HepG2 (cell line): Measurements from ENCODE around the gene ANXA9. TPM values are rescaled to one million over a fixed set of nuclear protein-coding genes. Genes with fewer than 3 reads are reported as not detected.

Source experiments
- BCL3 ChIP-seq: sonication (generic); formaldehyde crosslinking; IDR thresholded peaks from 2 replicates; pipeline ENCODE4 v1.5.1; 2020; ENCODE audit warnings: mild to moderate bottlenecking, missing genetic modification reagents, moderate library complexity
- EP300 ChIP-seq, 3 experiments: sonication (generic) in 1 of 3; formaldehyde crosslinking in 1 of 3; IDR thresholded peaks; 2 replicates each; pipeline versions ENCODE4 v1.5.1 to v1.6.1; 2011 to 2020; ENCODE audit warnings: low read depth in 2 of 3, low read length in 2 of 3, borderline replicate concordance in 1 of 3, improper control_type of control experiment in 1 of 3, mild to moderate bottlenecking in 1 of 3, missing genetic modification reagents in 1 of 3, moderate library complexity in 1 of 3
- FOXC1 ChIP-seq: sonication (generic); formaldehyde crosslinking; IDR thresholded peaks from 2 replicates; pipeline ENCODE4 v1.8.0; 2022; ENCODE audit warnings: mild to moderate bottlenecking, missing genetic modification reagents, borderline replicate concordance
- GATAD2A ChIP-seq: IDR thresholded peaks from 2 replicates; pipeline ENCODE4 v1.6.1; 2016
- NFKBIZ ChIP-seq: IDR thresholded peaks from 2 replicates; pipeline ENCODE4 v1.6.1; 2018; ENCODE audit warnings: missing genetic modification reagents, missing compliant biosample characterization
- SNAPC4 ChIP-seq: sonication (generic); formaldehyde crosslinking; IDR thresholded peaks from 2 replicates; pipeline ENCODE4 v1.4.0; 2020; ENCODE audit warnings: mild to moderate bottlenecking, missing genetic modification reagents
- ZFP36L2 ChIP-seq: sonication (generic); formaldehyde crosslinking; IDR thresholded peaks from 2 replicates; pipeline ENCODE4 v1.4.0; 2020; ENCODE audit warnings: missing genetic modification reagents
- ZNF224 ChIP-seq: sonication (generic); formaldehyde crosslinking; IDR thresholded peaks from 2 replicates; pipeline ENCODE4 v1.5.0; 2020; ENCODE audit warnings: mild to moderate bottlenecking, missing genetic modification reagents
- ZNF33B ChIP-seq: sonication (generic); formaldehyde crosslinking; IDR thresholded peaks from 2 replicates; pipeline ENCODE4 v1.5.1; 2020; ENCODE audit warnings: mild to moderate bottlenecking, missing genetic modification reagents
- ZNF44 ChIP-seq: sonication (generic); formaldehyde crosslinking; IDR thresholded peaks from 2 replicates; pipeline ENCODE4 v1.5.1; 2020; ENCODE audit warnings: mild to moderate bottlenecking, missing genetic modification reagents
- ZSCAN21 ChIP-seq: sonication (generic); formaldehyde crosslinking; IDR thresholded peaks from 2 replicates; pipeline ENCODE4 v1.8.0; 2022; ENCODE audit warnings: mild to moderate bottlenecking, missing genetic modification reagents, moderate library complexity, borderline replicate concordance
- polyA plus RNA-seq, 8 experiments: library from polyadenylated mRNA; depleted of rRNA in 3 of 8; stranded (reverse) in 7 of 8; unstranded in 1 of 8; fragments of >200 nt; fragmentation: Illumina TruSeq in 4 of 8; extraction: Trizol in 4 of 8; gene quantifications; 2 replicates each; pipeline versions ENCODE4 v1.2.1 to v1.2.3, GENCODE V29; 2011 to 2016; ENCODE audit warnings: low read depth in 4 of 8, missing spikeins in 1 of 8, mixed read lengths in 1 of 8; ENCODE audit not compliant: insufficient read depth in 1 of 8
- total RNA-seq, 5 experiments: library from RNA; depleted of rRNA; stranded (reverse); fragments of >200 nt; fragmentation: Illumina TruSeq; extraction: Trizol; gene quantifications; 2 replicates each; pipeline ENCODE4 v1.2.3, GENCODE V29; 2016; ENCODE audit warnings: low read depth in 1 of 5
- TF ChIP-seq, protein P1 (sequence below): sonication (generic); formaldehyde crosslinking; IDR thresholded peaks from 2 replicates; pipeline ENCODE4 v1.4.0; 2020; ENCODE audit warnings: missing genetic modification reagents
- TF ChIP-seq, protein P2 (sequence below): sonication (generic); formaldehyde crosslinking; IDR thresholded peaks from 2 replicates; pipeline ENCODE4 v1.4.0; 2020; ENCODE audit warnings: missing genetic modification reagents
- TF ChIP-seq, protein P3 (sequence below): sonication (generic); formaldehyde crosslinking; IDR thresholded peaks from 2 replicates; pipeline ENCODE4 v1.5.1; 2020; ENCODE audit warnings: mild to moderate bottlenecking, moderate library complexity, missing genetic modification reagents

ANXA9 gene
- total and polyA plus RNA-seq, 2 of the 13 experiments (the other 11 are each of a cell fraction or from before 2014, with no cell fraction given), result 13.3 to 23.9 TPM

- TF ChIP-seq, protein P1, sequence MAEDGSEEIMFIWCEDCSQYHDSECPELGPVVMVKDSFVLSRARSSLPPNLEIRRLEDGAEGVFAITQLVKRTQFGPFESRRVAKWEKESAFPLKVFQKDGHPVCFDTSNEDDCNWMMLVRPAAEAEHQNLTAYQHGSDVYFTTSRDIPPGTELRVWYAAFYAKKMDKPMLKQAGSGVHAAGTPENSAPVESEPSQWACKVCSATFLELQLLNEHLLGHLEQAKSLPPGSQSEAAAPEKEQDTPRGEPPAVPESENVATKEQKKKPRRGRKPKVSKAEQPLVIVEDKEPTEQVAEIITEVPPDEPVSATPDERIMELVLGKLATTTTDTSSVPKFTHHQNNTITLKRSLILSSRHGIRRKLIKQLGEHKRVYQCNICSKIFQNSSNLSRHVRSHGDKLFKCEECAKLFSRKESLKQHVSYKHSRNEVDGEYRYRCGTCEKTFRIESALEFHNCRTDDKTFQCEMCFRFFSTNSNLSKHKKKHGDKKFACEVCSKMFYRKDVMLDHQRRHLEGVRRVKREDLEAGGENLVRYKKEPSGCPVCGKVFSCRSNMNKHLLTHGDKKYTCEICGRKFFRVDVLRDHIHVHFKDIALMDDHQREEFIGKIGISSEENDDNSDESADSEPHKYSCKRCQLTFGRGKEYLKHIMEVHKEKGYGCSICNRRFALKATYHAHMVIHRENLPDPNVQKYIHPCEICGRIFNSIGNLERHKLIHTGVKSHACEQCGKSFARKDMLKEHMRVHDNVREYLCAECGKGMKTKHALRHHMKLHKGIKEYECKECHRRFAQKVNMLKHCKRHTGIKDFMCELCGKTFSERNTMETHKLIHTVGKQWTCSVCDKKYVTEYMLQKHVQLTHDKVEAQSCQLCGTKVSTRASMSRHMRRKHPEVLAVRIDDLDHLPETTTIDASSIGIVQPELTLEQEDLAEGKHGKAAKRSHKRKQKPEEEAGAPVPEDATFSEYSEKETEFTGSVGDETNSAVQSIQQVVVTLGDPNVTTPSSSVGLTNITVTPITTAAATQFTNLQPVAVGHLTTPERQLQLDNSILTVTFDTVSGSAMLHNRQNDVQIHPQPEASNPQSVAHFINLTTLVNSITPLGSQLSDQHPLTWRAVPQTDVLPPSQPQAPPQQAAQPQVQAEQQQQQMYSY, result no peak
- TF ChIP-seq BCL3 (CRISPR knock-in tag), result 0 out of 2 replicates have a peak, but pooled peaks have one; percentile 28
- TF ChIP-seq NFKBIZ (CRISPR knock-in tag), result 0 out of 2 replicates have a peak, but pooled peaks have one; percentile 20
- TF ChIP-seq EP300 (IDR thresholded peaks at IDR 0.05; ENCODE audit: low read depth in 2 of 2, low read length in 2 of 2), result peak in 1 of 2 experiments; percentile 42; a peak in 1 of 4 replicates
- peak; percentile 22; the same call in 1 of the 2 replicates for TF ChIP-seq EP300 (CRISPR knock-in tag; IDR thresholded peaks at IDR 0.05; ENCODE audit: borderline replicate concordance)
- TF ChIP-seq, protein P2, sequence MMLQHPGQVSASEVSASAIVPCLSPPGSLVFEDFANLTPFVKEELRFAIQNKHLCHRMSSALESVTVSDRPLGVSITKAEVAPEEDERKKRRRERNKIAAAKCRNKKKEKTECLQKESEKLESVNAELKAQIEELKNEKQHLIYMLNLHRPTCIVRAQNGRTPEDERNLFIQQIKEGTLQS, result no peak
- TF ChIP-seq, protein P3, sequence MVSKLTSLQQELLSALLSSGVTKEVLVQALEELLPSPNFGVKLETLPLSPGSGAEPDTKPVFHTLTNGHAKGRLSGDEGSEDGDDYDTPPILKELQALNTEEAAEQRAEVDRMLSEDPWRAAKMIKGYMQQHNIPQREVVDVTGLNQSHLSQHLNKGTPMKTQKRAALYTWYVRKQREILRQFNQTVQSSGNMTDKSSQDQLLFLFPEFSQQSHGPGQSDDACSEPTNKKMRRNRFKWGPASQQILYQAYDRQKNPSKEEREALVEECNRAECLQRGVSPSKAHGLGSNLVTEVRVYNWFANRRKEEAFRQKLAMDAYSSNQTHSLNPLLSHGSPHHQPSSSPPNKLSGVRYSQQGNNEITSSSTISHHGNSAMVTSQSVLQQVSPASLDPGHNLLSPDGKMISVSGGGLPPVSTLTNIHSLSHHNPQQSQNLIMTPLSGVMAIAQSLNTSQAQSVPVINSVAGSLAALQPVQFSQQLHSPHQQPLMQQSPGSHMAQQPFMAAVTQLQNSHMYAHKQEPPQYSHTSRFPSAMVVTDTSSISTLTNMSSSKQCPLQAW (CRISPR knock-in tag), result peak; percentile 48; the same call in 1 of the 2 replicates
- TF ChIP-seq ZSCAN21 (CRISPR knock-in tag), result no peak
- 0 out of 2 replicates have a peak, but pooled peaks have one; percentile 41 for TF ChIP-seq ZNF44 (CRISPR knock-in tag)
- TF ChIP-seq ZFP36L2 (CRISPR knock-in tag), result no peak
- TF ChIP-seq ZNF224 (CRISPR knock-in tag), result 0 out of 2 replicates have a peak, but pooled peaks have one; percentile 52
- no peak for TF ChIP-seq ZNF33B (CRISPR knock-in tag)
- TF ChIP-seq GATAD2A (CRISPR knock-in tag), result peak; percentile 79
- 0 out of 2 replicates have a peak, but pooled peaks have one; percentile 42 for TF ChIP-seq SNAPC4
- TF ChIP-seq FOXC1 (CRISPR knock-in tag), result 0 out of 2 replicates have a peak, but pooled peaks have one; percentile 21
Measured at GRCh38 chr1:150979092-150980056, 2.7 kb upstream of the ANXA9 start (continued).
